ENCODE measurements around the gene GRAMD4. TPM values are rescaled to one million over a fixed set of nuclear protein-coding genes. Genes with fewer than 3 reads are reported as not detected.

Gene GRAMD4
- total and polyA plus RNA-seq, 4 donors, result 16.3 to 67.7 (median 21.2) TPM

DNA sequence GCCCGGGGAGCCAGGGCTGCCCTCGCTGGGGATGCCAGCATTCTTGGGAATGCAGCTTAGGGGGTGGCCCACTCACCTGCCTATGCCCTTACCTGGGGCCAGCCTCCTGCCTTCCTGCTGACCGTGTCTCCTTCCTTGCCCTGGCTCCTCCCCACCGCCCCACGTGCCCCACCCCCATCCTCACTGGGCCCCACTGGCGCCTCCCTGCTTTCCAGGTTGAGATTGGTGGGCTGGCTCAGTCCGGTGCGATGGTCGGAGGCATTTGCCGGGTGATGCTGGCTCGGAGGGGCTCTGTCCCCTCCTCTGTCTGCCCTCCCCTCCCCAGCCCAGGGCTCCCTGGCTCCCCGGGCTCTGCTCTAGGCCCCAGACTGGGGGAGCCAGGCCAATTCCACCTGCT, 34.1 kb upstream of the GRAMD4 start:
- H3K36me3 ChIP-seq (ENCODE audit: control insufficient read depth in 4 of 4, insufficient read depth in 4 of 4, low read length in 4 of 4), result no peaks in the 10 kb centered on the region
- H3K4me1 ChIP-seq (ENCODE audit: control insufficient read depth in 5 of 5, insufficient read depth in 5 of 5, low read length in 5 of 5), result peaks cover 0 to 54% (median 29%) of the 10 kb centered on the region in 5 donors
- H3K4me3 ChIP-seq, result no peak overlapping the region
- no peak overlapping the region for H3K9ac ChIP-seq (ENCODE audit: insufficient read depth in 1 of 2, low read length in 2 of 2)
- 79 to 80% methylated on average over 11 to 12 of the region's 12 CpGs for WGBS, 2 donors
- H3K9me3 ChIP-seq (ENCODE audit: control insufficient read depth in 4 of 4, insufficient read depth in 3 of 4, low read length in 3 of 4), result no peaks in the 10 kb centered on the region
- ATAC-seq (ENCODE audit: insufficient read depth, low FRiP score), result no peak
- H3K27me3 ChIP-seq (ENCODE audit: control insufficient read depth in 3 of 3, insufficient read depth in 3 of 3, low read length in 2 of 3), result no peaks in the 10 kb centered on the region
- no peak overlapping the region for H3K27ac ChIP-seq (ENCODE audit: low read depth in 1 of 2, low read length in 1 of 2)
- TF ChIP-seq, protein P1, sequence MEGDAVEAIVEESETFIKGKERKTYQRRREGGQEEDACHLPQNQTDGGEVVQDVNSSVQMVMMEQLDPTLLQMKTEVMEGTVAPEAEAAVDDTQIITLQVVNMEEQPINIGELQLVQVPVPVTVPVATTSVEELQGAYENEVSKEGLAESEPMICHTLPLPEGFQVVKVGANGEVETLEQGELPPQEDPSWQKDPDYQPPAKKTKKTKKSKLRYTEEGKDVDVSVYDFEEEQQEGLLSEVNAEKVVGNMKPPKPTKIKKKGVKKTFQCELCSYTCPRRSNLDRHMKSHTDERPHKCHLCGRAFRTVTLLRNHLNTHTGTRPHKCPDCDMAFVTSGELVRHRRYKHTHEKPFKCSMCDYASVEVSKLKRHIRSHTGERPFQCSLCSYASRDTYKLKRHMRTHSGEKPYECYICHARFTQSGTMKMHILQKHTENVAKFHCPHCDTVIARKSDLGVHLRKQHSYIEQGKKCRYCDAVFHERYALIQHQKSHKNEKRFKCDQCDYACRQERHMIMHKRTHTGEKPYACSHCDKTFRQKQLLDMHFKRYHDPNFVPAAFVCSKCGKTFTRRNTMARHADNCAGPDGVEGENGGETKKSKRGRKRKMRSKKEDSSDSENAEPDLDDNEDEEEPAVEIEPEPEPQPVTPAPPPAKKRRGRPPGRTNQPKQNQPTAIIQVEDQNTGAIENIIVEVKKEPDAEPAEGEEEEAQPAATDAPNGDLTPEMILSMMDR (IDR thresholded peaks at IDR 0.05; ENCODE audit: control extremely low read depth, extremely low read depth), result no peak
- DNase-seq, result no peak

DNA sequence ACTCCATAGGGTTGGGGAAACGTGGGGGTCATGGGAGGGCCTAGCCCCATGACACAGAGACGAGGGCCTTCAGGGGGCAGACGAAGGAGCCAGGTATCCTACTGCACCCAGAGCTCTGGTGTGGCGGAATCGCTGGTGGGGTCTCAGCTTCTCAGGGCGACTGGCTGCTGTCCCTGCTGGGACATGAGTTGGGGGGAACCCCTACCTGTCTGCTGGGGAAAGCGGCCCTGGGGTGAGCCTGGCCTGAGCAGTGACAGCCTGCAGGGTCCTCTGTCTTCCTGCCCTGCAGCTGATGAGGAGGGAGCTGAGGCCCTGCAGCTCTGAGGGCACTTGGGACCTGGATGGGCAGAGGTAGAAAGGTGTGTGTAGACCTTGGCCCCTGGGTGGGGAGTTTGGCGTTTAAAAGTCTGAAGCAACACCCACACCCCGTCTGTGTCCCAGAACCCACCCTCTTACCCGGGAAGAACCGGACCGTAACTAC, 33.6 kb upstream of the GRAMD4 start:
- TF ChIP-seq, protein P1 (IDR thresholded peaks at IDR 0.05; ENCODE audit: control extremely low read depth, extremely low read depth), result no peak
- Histone ChIP-seq H3K9me3 (ENCODE audit: control insufficient read depth in 4 of 4, insufficient read depth in 3 of 4, low read length in 3 of 4) (no peaks in the 10 kb centered on the region), H3K4me3 (no peak overlapping the region), H3K4me1 (ENCODE audit: control insufficient read depth in 5 of 5, insufficient read depth in 5 of 5, low read length in 5 of 5) (peaks cover 0 to 50% (median 29%) of the 10 kb centered on the region in 5 donors), H3K27ac (ENCODE audit: low read depth in 1 of 2, low read length in 1 of 2) (peak overlapping the region in 1 of 2 donors; percentile 90), H3K9ac (ENCODE audit: insufficient read depth in 1 of 2, low read length in 2 of 2) (no peak overlapping the region), H3K36me3 (ENCODE audit: control insufficient read depth in 4 of 4, insufficient read depth in 4 of 4, low read length in 4 of 4) (no peaks in the 10 kb centered on the region), H3K27me3 (ENCODE audit: control insufficient read depth in 3 of 3, insufficient read depth in 3 of 3, low read length in 2 of 3) (no peaks in the 10 kb centered on the region)
- DNase-seq (no peak), ATAC-seq (ENCODE audit: insufficient read depth, low FRiP score) (no peak)
- 87 to 91% methylated on average over 12 of the region's 12 CpGs for whole genome bisulfite sequencing, 2 donors

DNA sequence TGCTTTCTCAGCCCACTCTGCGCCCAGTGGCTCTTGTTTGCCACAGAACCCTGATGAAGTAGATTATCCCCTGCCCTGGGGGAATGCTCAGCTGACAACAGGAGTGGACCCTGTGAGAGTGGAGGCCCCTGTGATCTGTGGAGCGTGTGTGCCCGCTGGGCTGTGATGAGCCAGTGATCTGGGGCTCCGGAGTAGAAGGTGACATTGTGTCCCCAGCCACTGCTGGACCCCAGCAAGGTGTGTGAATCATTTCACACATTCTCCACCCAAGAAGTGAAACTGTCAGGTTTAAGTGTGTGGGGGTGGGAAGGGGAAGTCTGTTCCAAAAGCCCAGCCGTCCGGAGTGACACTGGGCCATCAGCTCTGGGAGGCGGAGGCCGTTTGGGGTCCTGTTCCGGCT, 33.1 kb upstream of the GRAMD4 start:
- Histone ChIP-seq H3K27me3 (ENCODE audit: control insufficient read depth in 3 of 3, insufficient read depth in 3 of 3, low read length in 2 of 3) (no peaks in the 10 kb centered on the region), H3K27ac (ENCODE audit: low read depth in 1 of 2, low read length in 1 of 2) (peak overlapping the region in 1 of 2 donors; percentile 90), H3K4me3 (no peak overlapping the region), H3K9me3 (ENCODE audit: control insufficient read depth in 4 of 4, insufficient read depth in 3 of 4, low read length in 3 of 4) (no peaks in the 10 kb centered on the region), H3K9ac (ENCODE audit: insufficient read depth in 1 of 2, low read length in 2 of 2) (no peak overlapping the region), H3K36me3 (ENCODE audit: control insufficient read depth in 4 of 4, insufficient read depth in 4 of 4, low read length in 4 of 4) (no peaks in the 10 kb centered on the region), H3K4me1 (ENCODE audit: control insufficient read depth in 5 of 5, insufficient read depth in 5 of 5, low read length in 5 of 5) (peaks cover 1 to 46% (median 27%) of the 10 kb centered on the region in 5 donors)
- TF ChIP-seq, protein P1 (IDR thresholded peaks at IDR 0.05; ENCODE audit: control extremely low read depth, extremely low read depth), result no peak
- WGBS, 2 donors, result 64 to 79% methylated on average over 9 of the region's 9 CpGs
- ATAC-seq (ENCODE audit: insufficient read depth, low FRiP score) (no peak), DNase-seq (no peak)

Data from lung (tissue), 12 donors.